Psoas muscle (tissue), 8 donors: ENCODE measurements around the gene JOSD1. TPM values are rescaled to one million over a fixed set of nuclear protein-coding genes. Genes with fewer than 3 reads are reported as not detected.

Experiments
- ATAC-seq, 4 donors: fragments of 200-7000 bp; cut with Tn5 transposase; one replicate each; pipeline ENCODE4 v1.9.1; 2020; ENCODE audit warnings: moderate library complexity in 3 of 4, mild to moderate bottlenecking in 2 of 4
- DNase-seq, 2 donors: peaks; one replicate each; pipeline ENCODE4 v3.0.0-alpha.2; 2020
- H3K27ac ChIP-seq: fragments of 200-600 bp; one replicate; pipeline ENCODE4 v1.8.0; 2022
- H3K27me3 ChIP-seq, 3 donors: fragments of 200-600 bp in 1 of 3; one replicate each; pipeline versions ENCODE4 v1.6.1 to v1.8.0; 2013 to 2022; ENCODE audit warnings: low read length in 2 of 3, mild to moderate bottlenecking in 2 of 3, moderate library complexity in 1 of 3; ENCODE audit not compliant: insufficient read depth in 3 of 3
- H3K36me3 ChIP-seq, 2 donors: fragments of 200-600 bp in 1 of 2; one replicate each; pipeline versions ENCODE4 v1.6.1 to v1.8.0; 2013 to 2022; ENCODE audit warnings: low read depth in 1 of 2, mild to moderate bottlenecking in 1 of 2, moderate library complexity in 1 of 2; ENCODE audit not compliant: insufficient read depth in 1 of 2
- H3K4me1 ChIP-seq: fragments of 200-600 bp; one replicate; pipeline ENCODE4 v1.8.0; 2022
- H3K4me3 ChIP-seq: fragments of 200-600 bp; one replicate; pipeline ENCODE4 v1.8.0; 2022; ENCODE audit warnings: mild to moderate bottlenecking
- H3K9me3 ChIP-seq: fragments of 200-600 bp; one replicate; pipeline ENCODE4 v1.8.0; 2022
- CTCF ChIP-seq: fragments of 200-600 bp; IDR thresholded peaks from one replicate; pipeline ENCODE4 v1.8.0; 2022; ENCODE audit warnings: antibody characterized with exemption
- WGBS, 3 donors: extraction: QIAGEN DNeasy Blood & Tissue Kit; methylation state at CpG; one replicate each; pipeline versions ENCODE4 v1.1.6 to v1.1.7; 2013; 5-methylcytosine and 5-hydroxymethylcytosine counted together
- intact Hi-C, 2 donors: fragments of 100-400 bp; cut with DNase I; formaldehyde crosslinking; loops; one replicate each; pipeline versions ENCODE4 v1.11.0 to v1.14.2; 2022
- polyA plus RNA-seq, 3 donors: library from polyadenylated mRNA; stranded (reverse); fragments of 200-250 nt; gene quantifications; one replicate each; pipeline ENCODE4 v1.2.3, GENCODE V29; 2013
- total RNA-seq, 4 donors: library from RNA; stranded (reverse); fragmentation: NEBNext Ultra II Directional in 2 of 4; extraction: Animal tissue kit (Norgen Biotek cat#: 25700) in 2 of 4; gene quantifications; one replicate each; pipeline versions ENCODE4 v1.2.1 to v1.2.4, GENCODE V29; 2021 to 2023
- donor health status: healthy with polysubstance abuse.
- donor health status: DM: no; HTN: no; CAD: no; lungs with moderate emphysema.
- donor health status: Bipolar disorder and iron deficiency.
- donor health status: healthy.
- donor health status: DM: yes; HTN: yes; CAD: no.
- donor health status: DM: no; HTN: no; CAD: no.
- donor health status: DM: no; HTN: no; CAD: no.
- donor health status: DM: yes; HTN: yes; CAD: no.

JOSD1 gene
- total and polyA plus RNA-seq, 7 donors: 14.3 to 58.5 (median 24.4) TPM

GRCh38 chr22:38681582-38682335 is 19.0 kb downstream of the JOSD1 start, which contains the start of gene TOMM22:
Gene TOMM22, plus strand, starts transcription at chr22:38681957. Its CDS starts 22 bp downstream, at chr22:38681979.
- H3K27me3 ChIP-seq: no peaks in the 10 kb centered on the region
- intact Hi-C loops: loop anchor here in 1 of 2 donors (10.0 kb wide), 1 partner anchor 177 kb away; the partner anchor contains the start of gene DDX17
- DNase-seq (peak; percentile 91 to 95), ATAC-seq (peak; percentile 98 to 100 (median 98))
- H3K27ac ChIP-seq: peak within 1 kb of the TSS; percentile 94
- 0 to 1% (median 1%) methylated on average over 51 to 60 of the region's 60 CpGs for WGBS, 3 donors
- H3K36me3 ChIP-seq: peaks cover 2 to 41% of the 10 kb centered on the region in 2 donors
- H3K9me3 ChIP-seq: no peaks in the 10 kb centered on the region
- H3K4me3 ChIP-seq: peak within 1 kb of the TSS; percentile 99
- H3K4me1 ChIP-seq: peaks cover 8% of the 10 kb centered on the region
- peak; percentile 59 for TF ChIP-seq CTCF

GRCh38 chr22:38675833-38676232 is 24.9 kb downstream of the JOSD1 start:
- no peak for DNase-seq
- H3K27me3 ChIP-seq: no peaks in the 10 kb centered on the region
- no peak for ATAC-seq
- H3K9me3 ChIP-seq: no peaks in the 10 kb centered on the region
- intact Hi-C loops: loop anchor here in 1 of 2 donors (5.0 kb wide), 1 partner anchor 64 kb away; no protein-coding TSS in a partner anchor
- H3K4me1 ChIP-seq: no peaks in the 10 kb centered on the region
- H3K36me3 ChIP-seq: peaks cover 4 to 32% of the 10 kb centered on the region in 2 donors
- no peak overlapping the region for H3K4me3 ChIP-seq
- H3K27ac ChIP-seq: no peak overlapping the region
- no peak for TF ChIP-seq CTCF
- WGBS, 3 donors: 89 to 98% (median 95%) methylated on average over 3 of the region's 3 CpGs

GRCh38 chr22:38674888-38675287 is 25.9 kb downstream of the JOSD1 start:
- H3K27me3 ChIP-seq: no peaks in the 10 kb centered on the region
- H3K27ac ChIP-seq: no peak overlapping the region
- intact Hi-C loops: loop anchor here in 1 of 2 donors (5.0 kb wide), 1 partner anchor 63 kb away; no protein-coding TSS in a partner anchor
- no peak overlapping the region for H3K4me3 ChIP-seq
- WGBS, 3 donors: 51 to 69% (median 51%) methylated on average over 5 of the region's 5 CpGs
- TF ChIP-seq CTCF: no peak
- H3K4me1 ChIP-seq: no peaks in the 10 kb centered on the region
- ATAC-seq (peak in 1 of 4 donors; percentile 17), DNase-seq (no peak)
- H3K9me3 ChIP-seq: no peaks in the 10 kb centered on the region
- H3K36me3 ChIP-seq: peaks cover 4 to 36% of the 10 kb centered on the region in 2 donors

- TF ChIP-seq CTCF: no peak
- intact Hi-C loops: no loop called here
- 8 to 11% (median 10%) methylated on average over 16 of the region's 16 CpGs for WGBS, 3 donors
- Histone ChIP-seq H3K9me3 (no peaks in the 10 kb centered on the region), H3K27me3 (no peaks in the 10 kb centered on the region), H3K36me3 (peaks cover 2 to 13% of the 10 kb centered on the region in 2 donors), H3K4me3 (peak overlapping the region; percentile 82), H3K27ac (peak overlapping the region; percentile 97), H3K4me1 (peaks cover 15% of the 10 kb centered on the region)
- ATAC-seq (no peak), DNase-seq (no peak)
Measured at GRCh38 chr22:38657045-38657909, 43.5 kb downstream of the JOSD1 start.
